MCF 10A (cell line): ENCODE results near the gene PTX4. TPM values are rescaled to one million over a fixed set of nuclear protein-coding genes. Genes with fewer than 3 reads are reported as not detected.
A peak's percentile ranks its signal among the peaks of the same experiment; 100 is the strongest.

ENCODE experiments used
- BruUV-seq: library from RNA; stranded (reverse); fragments of 400-500 nt; replicated peaks from 2 replicates; lab custom pipeline; 2021; lab: Mats Ljungman, UMichigan
- CTCF ChIA-PET: fragments of 300-600 bp; sonication (Branson Sonifier 250); formaldehyde crosslinking; extraction: SDS; loops from one replicate; lab custom pipeline; 2021; ENCODE audit warnings: antibody characterized with exemption, inconsistent platforms; lab: Yijun Ruan, JAX
- POLR2A ChIA-PET: fragments of 300-600, 350-650 bp; sonication (Branson Sonifier 250); formaldehyde crosslinking; extraction: SDS; loops from one replicate; lab custom pipeline; 2020; ENCODE audit warnings: antibody characterized with exemption, inconsistent platforms; lab: Yijun Ruan, JAX
- DNase-seq: peaks from one replicate; pipeline ENCODE4 v3.0.0-alpha.2; 2018; ENCODE audit not compliant: unreplicated experiment
- H3K27ac Mint-ChIP-seq: one replicate; pipeline ENCODE4 v1.8.0; 2022; ENCODE audit warnings: mild to moderate bottlenecking, low read depth, mixed read lengths; ENCODE audit not compliant: unreplicated experiment
- H3K27me3 Mint-ChIP-seq: one replicate; pipeline ENCODE4 v1.8.0; 2022; ENCODE audit warnings: mixed read lengths; ENCODE audit not compliant: insufficient read depth, unreplicated experiment
- H3K36me3 Mint-ChIP-seq: one replicate; pipeline ENCODE4 v1.8.0; 2022; ENCODE audit warnings: mild to moderate bottlenecking, moderate library complexity, mixed read lengths; ENCODE audit not compliant: insufficient read depth, unreplicated experiment
- H3K4me1 Mint-ChIP-seq: one replicate; pipeline ENCODE4 v1.8.0; 2022; ENCODE audit warnings: mixed read lengths; ENCODE audit not compliant: insufficient read depth, unreplicated experiment
- H3K4me3 Mint-ChIP-seq: one replicate; pipeline ENCODE4 v1.8.0; 2022; ENCODE audit warnings: mild to moderate bottlenecking, moderate library complexity, mixed read lengths; ENCODE audit not compliant: unreplicated experiment
- H3K9me3 Mint-ChIP-seq: one replicate; pipeline ENCODE4 v1.8.0; 2022; ENCODE audit warnings: mixed read lengths; ENCODE audit not compliant: unreplicated experiment
- intact Hi-C: fragments of 100-400 bp; cut with micrococcal nuclease; formaldehyde crosslinking; loops from 2 replicates; pipeline ENCODE4 v1.14.1; 2022
- total RNA-seq: library from RNA; stranded (reverse); gene quantifications from 2 replicates; pipeline ENCODE4 v1.2.3, GENCODE V29; 2022
- TF ChIP-seq, protein P1 (sequence below): fragments of 200-600 bp; IDR thresholded peaks from one replicate; pipeline ENCODE4 v1.8.0; 2022; ENCODE audit warnings: antibody characterized with exemption, mild to moderate bottlenecking; ENCODE audit not compliant: unreplicated experiment

The PTX4 gene
- total RNA-seq, 1 experiment from 2014 or later, result not detected

DNA sequence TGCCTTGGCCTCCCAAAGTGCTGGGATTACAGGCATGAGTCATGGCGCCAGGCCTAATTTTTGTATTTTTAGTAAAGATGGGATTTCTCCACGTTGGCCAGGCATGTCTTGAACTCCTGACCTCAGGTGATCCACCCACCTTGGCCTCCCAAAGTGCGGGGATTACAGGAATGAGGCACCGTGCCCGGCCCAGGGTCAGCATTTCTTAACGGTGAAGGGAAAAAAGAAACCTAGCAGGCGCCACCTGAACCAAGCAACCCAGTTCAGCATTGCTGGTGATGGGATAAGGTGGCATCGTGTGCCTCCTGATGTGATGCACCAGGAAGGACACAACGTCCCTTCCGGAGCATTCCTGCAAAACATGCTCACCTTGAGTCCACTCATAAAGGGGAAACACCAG lies 11.7 kb downstream of the PTX4 start:
- Mint-ChIP-seq H3K36me3 (peaks cover 5% of the 10 kb centered on the region), H3K27me3 (no peaks in the 10 kb centered on the region), H3K9me3 (no peaks in the 10 kb centered on the region), H3K27ac (no peak overlapping the region), H3K4me3 (no peak overlapping the region), H3K4me1 (peaks cover 6% of the 10 kb centered on the region)
- no peak for DNase-seq
- TF ChIP-seq, protein P1, sequence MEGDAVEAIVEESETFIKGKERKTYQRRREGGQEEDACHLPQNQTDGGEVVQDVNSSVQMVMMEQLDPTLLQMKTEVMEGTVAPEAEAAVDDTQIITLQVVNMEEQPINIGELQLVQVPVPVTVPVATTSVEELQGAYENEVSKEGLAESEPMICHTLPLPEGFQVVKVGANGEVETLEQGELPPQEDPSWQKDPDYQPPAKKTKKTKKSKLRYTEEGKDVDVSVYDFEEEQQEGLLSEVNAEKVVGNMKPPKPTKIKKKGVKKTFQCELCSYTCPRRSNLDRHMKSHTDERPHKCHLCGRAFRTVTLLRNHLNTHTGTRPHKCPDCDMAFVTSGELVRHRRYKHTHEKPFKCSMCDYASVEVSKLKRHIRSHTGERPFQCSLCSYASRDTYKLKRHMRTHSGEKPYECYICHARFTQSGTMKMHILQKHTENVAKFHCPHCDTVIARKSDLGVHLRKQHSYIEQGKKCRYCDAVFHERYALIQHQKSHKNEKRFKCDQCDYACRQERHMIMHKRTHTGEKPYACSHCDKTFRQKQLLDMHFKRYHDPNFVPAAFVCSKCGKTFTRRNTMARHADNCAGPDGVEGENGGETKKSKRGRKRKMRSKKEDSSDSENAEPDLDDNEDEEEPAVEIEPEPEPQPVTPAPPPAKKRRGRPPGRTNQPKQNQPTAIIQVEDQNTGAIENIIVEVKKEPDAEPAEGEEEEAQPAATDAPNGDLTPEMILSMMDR, result no peak
- ChIA-PET POLR2A (interaction anchor here (2.6 kb wide), 1 partner anchor 16 kb away, joined by 10 read pairs; the partner anchor contains the start of gene TELO2), CTCF (no interaction called here)
- intact Hi-C loops, result no loop called here
- no TSS peak for BruUV-seq

DNA sequence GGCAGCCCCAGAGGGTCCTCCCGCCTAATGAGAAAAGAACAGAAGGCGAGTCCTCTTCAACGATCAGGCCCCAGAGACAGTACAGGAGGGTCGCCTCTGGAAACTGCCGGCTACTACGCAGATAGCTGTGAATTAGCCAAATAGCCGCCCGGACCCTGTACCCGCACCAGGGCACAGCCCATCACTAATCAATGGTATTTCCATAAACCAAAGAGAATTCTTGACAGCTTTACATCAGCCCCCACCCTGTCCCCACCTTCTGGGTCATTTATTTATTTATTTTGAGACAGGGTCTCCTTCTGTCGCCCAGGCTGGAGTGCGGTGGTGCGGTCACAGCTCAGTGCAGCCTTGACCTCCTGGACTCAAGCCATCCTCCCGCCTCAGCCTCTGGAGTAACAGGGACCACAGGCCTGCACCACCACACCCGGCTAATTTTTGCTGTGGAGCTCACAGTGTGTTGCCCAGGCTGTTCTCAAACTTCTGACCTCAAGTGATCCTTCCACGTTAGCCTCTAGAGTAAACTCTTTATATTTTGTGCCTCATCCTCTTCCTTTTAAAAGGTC lies 13.1 kb downstream of the PTX4 start:
- H3K9me3 Mint-ChIP-seq, result no peaks in the 10 kb centered on the region
- intact Hi-C loops, result no loop called here
- ChIA-PET POLR2A (interaction anchor here (0.6 to 1.4 kb wide), 7 partner anchors 16 to 374 kb away, joined by 3 to 4 read pairs (median 3); partner anchors contain the start of genes IFT140, JPT2, TELO2 and UQCC4), CTCF (no interaction called here)
- BruUV-seq, result TSS peak; percentile 67
- H3K27ac Mint-ChIP-seq, result peak overlapping the region; percentile 75
- H3K27me3 Mint-ChIP-seq, result no peaks in the 10 kb centered on the region
- peak overlapping the region; percentile 72 for H3K4me3 Mint-ChIP-seq
- TF ChIP-seq, protein P1, result no peak
- peaks cover 6% of the 10 kb centered on the region for H3K4me1 Mint-ChIP-seq
- peaks cover 10% of the 10 kb centered on the region for H3K36me3 Mint-ChIP-seq
- no peak for DNase-seq

DNA sequence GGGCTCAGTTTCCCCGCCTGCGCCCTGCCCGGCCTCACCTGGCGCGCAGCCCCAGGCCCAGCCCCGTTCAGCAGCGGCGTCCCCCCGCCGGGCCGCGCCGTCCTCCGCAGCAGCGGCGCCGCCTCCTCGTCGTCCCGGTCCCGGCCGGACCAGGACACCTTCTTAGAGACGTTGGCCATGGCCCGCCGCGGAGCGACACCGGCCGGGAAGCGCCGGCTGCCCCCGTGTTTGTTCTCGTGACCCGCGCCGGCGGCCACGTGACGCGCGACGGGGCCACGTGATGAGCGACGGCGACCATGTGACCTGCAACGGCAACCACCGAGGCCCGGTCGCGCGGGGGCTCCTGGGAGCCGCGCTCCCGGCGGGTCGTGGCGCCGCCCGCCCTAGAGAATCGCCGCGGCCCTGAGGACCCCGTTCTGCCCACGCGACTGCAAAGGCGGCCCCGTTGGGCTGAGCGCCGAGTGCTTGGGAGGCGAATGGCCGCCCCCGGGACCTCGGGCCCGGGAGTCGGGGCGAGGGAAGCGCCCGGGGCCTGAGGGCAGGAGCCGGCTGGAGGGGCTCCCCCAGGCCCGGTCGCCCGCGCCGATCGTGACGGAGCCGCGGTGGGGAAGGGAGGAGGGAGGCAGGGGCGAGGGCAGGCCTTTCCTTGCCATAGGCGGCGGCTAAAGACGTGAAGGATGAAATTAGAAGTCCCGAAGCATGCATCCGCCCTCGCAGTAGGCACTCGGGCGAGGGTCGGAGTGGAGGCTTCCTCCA lies 13.8 kb downstream of the PTX4 start, which contains the start of gene CLCN7:
Gene CLCN7, minus strand, starts transcription at position 233 of the 756 bp plus-strand sequence. Its CDS starts 54 bp downstream, at position 179.
- Mint-ChIP-seq H3K4me3 (peak within 1 kb of the TSS; percentile 72), H3K4me1 (peaks cover 6% of the 10 kb centered on the region), H3K27me3 (no peaks in the 10 kb centered on the region), H3K27ac (peak within 1 kb of the TSS; percentile 75), H3K36me3 (peaks cover 16% of the 10 kb centered on the region), H3K9me3 (no peaks in the 10 kb centered on the region)
- CTCF ChIA-PET, result no interaction called here
- DNase-seq, result peak; percentile 83
- BruUV-seq, result no TSS peak
- TF ChIP-seq, protein P1, result no peak
- POLR2A ChIA-PET, result interaction anchor here (0.6 to 1.4 kb wide), 5 partner anchors 54 to 374 kb away, joined by 3 to 4 read pairs (median 4); partner anchors contain the start of genes IFT140, JPT2 and UQCC4
- intact Hi-C loops, result no loop called here

DNA sequence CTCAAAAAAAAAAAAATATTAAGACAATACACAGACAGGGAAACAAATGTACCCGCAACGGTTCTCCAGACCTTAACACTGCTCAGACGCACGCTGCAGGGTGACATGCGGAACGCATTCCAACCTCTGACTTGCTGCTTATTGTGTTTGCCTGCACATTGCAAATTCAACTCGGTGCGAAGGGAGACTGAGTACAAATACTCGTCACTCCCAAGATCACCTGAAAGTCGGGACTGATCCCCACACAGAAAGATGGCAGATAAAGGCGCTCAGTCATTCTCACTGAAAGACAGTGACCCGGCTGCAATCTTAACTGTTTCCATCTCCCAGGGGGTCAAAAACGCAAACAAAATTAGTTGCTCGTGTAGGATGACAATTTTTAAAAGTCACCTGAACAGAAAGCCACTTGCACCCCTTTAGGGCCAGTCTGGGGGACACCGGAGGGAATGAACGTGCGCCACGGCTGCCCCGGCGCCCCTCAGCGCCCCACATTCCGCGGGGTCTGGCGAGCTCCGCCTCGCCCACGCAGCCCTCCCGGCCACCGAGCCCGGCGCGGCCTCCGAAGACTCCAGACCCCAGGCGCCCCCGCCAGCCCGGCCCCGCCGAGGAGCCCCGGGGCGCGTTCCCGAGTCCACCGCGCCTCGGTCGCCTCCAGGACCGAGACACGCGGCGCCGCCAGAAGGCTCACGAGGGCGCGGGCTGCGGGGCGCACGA lies 14.5 kb downstream of the PTX4 start:
- BruUV-seq, result TSS peak; percentile 58
- Mint-ChIP-seq H3K4me1 (peaks cover 6% of the 10 kb centered on the region), H3K27me3 (no peaks in the 10 kb centered on the region), H3K9me3 (no peaks in the 10 kb centered on the region), H3K27ac (peak overlapping the region; percentile 75), H3K36me3 (peaks cover 16% of the 10 kb centered on the region), H3K4me3 (peak overlapping the region; percentile 72)
- TF ChIP-seq, protein P1, result no peak
- intact Hi-C loops, result no loop called here
- CTCF ChIA-PET, result no interaction called here
- no peak for DNase-seq
- POLR2A ChIA-PET, result no interaction called here
